ENCODE measurements around the gene NKAIN4.
"Not testable (repeated sequence)": the region's sequence is repeated elsewhere in the genome, so short reads cannot be mapped to it uniquely, and the experiment has no call there.

Gene NKAIN4

GRCh38 chr20:63238514-63239125 is 15.6 kb downstream of the NKAIN4 start:
- no peak for DNase-seq (ENCODE audit: low spot score)
- no peak for FAIRE-seq

GRCh38 chr20:63238031-63238430 is 16.2 kb downstream of the NKAIN4 start:
- FAIRE-seq (no peak), DNase-seq (ENCODE audit: low spot score) (no peak)

DNA sequence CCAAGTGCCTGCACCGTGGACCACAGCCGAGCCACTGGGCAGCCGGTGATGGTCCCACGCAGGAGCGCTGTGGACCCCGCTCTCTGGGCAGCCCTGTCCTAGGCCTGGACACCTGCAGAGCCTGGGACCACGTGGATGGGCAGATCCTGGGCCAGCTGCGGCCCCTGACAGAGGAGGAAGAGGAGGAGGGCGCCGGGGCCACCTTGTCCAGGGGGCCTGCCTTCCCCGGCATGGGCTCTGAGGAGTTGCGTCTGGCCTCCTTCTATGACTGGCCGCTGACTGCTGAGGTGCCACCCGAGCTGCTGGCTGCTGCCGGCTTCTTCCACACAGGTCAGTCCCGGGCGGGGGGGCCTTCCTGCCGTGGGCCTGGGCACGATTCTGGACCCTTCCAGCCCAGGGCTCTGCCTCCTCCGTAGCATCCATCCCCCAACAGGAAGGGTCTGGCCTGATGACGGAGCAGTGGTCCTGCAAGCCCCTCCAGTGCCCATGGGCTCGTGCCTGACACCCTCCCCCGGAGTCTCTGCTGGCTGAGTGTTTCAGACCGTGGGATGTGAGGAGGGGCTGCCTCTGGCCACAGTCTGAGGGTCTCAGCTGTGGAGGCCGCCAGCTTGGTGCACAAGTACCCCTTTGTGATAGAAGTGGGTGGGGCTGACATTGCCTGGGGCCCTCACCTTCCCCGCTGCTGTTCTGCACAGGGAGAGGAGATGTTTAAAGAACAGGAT is 18.0 kb downstream of the NKAIN4 start:
- FAIRE-seq = no peak
- DNase-seq (ENCODE audit: low spot score) = no peak

DNA sequence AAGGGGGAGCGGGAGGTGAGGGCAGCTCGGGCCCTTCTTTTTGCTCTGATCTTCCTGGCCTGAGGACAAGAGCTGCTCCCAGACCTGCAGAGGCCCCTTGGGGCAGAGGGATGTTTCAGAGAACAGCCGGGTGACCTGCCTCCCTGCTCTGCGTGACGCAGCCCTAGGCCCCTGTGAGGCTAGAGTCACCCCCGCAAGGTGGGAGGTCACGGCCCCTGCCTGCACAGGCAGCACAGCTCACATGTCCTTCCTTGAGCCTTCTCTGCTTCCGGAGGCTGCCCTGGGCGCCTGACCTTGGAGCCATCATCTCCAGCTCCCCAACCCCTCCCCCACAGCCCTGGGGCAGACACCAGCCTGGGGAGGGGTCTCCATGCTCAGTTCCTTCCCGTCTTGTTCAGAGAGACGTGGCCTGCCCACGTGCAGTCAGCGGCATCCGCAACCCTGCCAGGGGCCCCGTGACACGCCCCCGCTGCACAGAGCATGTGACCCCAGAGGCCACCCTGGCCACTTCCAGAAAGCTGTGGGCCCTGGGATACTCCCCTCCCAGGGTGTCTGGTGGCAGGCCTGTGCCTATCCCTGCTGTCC is 18.8 kb downstream of the NKAIN4 start, which contains the start of gene BIRC7:
Gene BIRC7 (plus strand): TSS at position 507 of the 585 bp plus-strand sequence. CDS start 192 bp downstream, outside the sequence.
- no peak for DNase-seq (ENCODE audit: low spot score)
- FAIRE-seq = no peak

- DNase-seq (ENCODE audit: low spot score) (no peak), FAIRE-seq (no peak)
These were observed 19.4 kb downstream of the NKAIN4 start for GRCh38 chr20:63234693-63235398.

GRCh38 chr20:63233924-63234323 is 20.3 kb downstream of the NKAIN4 start:
- no peak for DNase-seq (ENCODE audit: low spot score)
- no peak for FAIRE-seq

- FAIRE-seq (no peak), DNase-seq (ENCODE audit: low spot score) (no peak)
These were observed 21.3 kb downstream of the NKAIN4 start for GRCh38 chr20:63233061-63233344.

DNA sequence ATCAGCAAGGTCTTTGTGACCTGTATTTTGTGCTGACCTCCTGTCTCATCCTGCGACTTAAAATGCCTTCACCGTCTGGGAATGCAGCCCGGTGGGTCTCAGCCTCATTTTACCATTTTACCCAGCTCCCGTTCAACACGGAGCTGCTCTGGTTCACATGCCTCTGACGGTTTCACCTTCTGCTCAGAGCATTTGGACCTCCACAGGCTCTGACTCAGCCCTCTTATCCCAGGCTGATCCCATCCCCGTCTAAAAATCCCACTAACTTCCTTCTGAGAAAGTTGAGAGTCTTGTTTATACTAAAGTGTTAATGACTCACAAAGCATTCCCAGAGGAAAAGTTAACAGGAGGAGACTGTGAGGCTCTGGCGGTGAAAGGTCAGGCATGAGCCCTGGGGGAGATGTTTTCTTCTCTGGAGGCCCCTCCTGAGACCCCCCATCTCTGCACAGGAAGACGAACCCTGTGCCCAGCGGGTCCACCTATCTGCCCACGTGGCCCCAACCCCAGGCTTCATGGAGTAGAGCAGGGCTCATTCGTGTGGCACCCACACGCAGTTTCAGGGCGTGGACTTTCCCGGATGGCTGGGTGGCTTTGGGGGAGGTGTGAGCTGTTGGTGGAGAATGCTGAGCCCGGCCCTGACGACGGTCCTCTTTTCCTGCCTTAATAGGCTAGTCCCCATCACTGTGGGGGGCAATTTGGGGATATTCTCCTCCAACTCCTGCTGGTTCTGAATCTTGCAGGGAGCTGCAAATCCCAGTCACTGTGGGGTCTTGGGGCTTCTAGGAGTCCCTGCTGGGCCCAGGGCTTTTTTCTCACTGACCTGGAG is 21.8 kb downstream of the NKAIN4 start:
- DNase-seq (ENCODE audit: low spot score) (peak; percentile 97), FAIRE-seq (peak; percentile 98)

DNA sequence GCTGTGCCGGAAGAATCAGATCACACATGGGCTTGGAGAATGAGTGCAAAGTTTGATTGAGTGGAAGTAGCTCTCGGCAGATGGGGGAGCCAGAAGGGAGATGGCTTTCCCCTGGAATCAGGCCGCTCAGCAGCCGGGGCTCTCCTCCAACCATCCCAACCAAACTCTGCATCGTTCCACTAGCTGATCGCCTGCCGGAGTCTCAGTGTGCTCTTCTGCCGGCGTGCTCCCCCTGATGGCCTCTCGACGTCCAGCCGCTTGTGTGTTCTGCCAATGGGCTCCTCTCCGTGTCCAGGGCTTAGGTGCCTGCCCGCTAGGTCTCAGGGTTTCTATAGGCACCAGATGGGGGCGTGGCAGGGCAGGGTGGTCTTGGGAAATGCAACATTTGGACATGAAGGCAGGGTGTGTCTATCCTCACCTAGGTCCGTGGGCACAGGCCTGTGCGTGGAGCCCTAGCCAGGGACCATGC is 23.4 kb downstream of the NKAIN4 start:
- FAIRE-seq = no peak

DNA sequence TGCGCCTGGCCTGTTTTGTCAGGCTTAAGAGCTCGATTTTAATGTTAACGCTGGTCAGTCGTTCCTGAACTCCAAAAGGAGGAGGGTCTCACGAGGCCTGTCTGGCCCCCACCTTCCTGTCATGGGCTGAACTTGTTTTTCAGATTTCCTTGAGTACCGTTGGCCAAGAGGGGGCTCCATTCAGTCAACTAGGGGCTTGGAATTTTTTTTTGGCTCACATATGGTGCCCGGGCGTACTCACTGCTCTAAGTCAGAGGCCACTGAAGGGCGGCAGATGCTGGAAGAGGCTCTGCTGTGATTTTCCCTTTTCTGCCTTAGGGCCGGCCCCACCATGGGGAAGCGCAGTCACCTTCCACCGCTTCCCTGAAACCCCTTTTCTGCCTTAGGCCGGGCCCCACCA is 25.5 kb downstream of the NKAIN4 start:
- DNase-seq (ENCODE audit: low spot score) = no peak
- FAIRE-seq = no peak

More for the DNA sequence above, 23.4 kb downstream of the NKAIN4 start:
- DNase-seq (ENCODE audit: low spot score) = no peak

GRCh38 chr20:63227260-63227659 is 27.0 kb downstream of the NKAIN4 start:
- DNase-seq (ENCODE audit: low spot score) = no peak
- no peak for FAIRE-seq

DNA sequence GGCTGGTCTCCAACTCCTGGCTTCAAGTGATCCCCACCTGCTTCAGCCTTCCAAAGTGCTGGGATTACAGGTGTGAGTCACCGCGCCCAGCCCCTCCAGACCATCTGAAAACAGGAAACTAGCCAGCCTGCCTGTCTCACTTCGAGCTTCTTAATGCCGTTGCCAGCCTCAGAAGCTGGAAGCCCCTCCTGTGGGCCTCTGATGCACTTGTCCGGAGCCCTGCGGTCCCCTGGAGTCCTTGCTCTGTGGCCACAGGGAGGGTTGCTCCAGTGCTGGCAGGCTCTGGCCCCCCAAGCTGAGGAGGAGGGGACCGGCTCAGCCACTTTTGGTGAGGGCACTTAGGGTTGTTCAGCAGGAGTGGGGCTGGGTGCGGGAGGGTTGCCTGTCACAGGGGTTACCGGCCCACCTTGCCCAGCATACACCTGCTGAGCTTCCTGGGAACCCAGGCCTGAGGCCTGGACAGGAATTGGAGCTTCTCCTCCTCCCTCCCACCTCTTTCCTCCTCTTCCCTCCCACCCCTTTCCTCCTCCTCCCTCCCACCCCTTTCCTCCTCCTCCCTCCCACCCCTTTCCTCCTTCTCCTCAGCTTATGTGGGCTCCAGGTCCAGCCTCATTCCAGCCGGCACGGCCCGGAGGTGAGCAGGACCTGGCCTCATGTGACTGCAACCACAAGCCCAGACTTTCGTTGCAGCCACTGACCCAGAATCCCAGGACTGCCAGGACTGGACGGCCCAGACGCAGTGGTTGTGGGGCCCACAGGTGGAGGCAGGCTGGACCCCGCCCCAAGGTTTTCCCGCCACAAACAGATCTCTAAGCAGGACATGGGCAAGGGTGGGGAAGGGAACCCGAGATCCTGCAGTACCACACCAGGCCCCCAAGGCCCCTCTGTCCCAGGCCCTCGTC is 28.0 kb downstream of the NKAIN4 start:
- FAIRE-seq (no peak), DNase-seq (ENCODE audit: low spot score) (peak; percentile 19)

DNA sequence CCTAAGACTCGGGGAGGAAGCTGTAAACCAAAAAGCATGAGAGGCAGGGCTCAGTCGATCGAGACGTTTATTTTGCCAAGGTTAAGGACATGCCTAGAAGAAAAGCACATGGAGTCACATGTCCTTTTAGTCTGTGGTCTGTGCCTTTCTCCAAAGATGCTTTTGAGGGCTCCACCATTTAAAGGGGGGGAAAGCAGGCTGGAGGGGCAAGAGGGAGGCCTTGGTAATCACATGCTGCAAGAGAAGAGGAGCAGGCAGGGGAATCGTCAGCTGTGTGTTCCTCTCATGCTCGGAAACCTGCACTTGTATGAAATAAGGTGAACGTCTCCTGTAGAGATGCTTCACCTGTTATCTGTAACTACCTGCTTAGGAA is 29.2 kb downstream of the NKAIN4 start:
- peak; percentile 8 for DNase-seq (ENCODE audit: low spot score)
- FAIRE-seq = no peak

- FAIRE-seq (peak; percentile 69), DNase-seq (ENCODE audit: low spot score) (peak; percentile 90)
These were observed 29.7 kb downstream of the NKAIN4 start for GRCh38 chr20:63224412-63225081.

- no peak for DNase-seq (ENCODE audit: low spot score)
- FAIRE-seq = no peak
These were observed 30.4 kb downstream of the NKAIN4 start for GRCh38 chr20:63223826-63224207.

DNA sequence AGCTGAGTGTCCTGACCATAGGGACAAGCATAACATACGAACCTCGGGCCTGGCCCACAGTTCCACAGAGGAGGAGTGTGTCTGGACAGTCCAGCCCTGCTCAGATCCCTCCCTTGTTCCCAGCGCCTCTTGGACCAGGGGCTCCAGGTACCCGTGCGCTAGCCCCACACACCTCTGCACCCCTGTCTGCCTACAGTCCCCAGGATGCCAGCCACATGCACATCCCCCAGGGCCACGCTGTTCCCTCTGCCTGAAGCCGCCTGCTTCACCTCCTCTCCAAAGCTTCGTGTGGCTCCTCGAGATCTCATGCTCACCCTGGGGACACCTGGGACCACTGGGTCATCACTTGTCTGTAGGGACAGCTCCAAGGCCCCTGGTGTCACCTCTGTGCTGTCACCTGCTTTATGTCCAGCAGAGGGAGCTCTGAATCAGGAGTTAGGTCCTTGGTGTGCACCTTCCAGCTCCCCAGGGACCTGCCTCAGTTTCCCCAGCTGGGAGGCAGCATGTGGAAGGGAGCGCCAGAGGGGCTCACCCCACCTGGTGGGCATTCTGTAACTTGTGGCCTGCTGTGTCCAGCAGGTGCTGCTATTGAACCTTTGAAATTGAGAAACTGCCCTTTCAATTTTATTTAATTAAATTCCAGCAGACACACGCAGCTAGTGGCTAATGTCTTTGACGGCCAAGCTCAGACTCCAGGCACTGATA is 31.0 kb downstream of the NKAIN4 start:
- FAIRE-seq (no peak), DNase-seq (ENCODE audit: low spot score) (peak; percentile 38)

DNA sequence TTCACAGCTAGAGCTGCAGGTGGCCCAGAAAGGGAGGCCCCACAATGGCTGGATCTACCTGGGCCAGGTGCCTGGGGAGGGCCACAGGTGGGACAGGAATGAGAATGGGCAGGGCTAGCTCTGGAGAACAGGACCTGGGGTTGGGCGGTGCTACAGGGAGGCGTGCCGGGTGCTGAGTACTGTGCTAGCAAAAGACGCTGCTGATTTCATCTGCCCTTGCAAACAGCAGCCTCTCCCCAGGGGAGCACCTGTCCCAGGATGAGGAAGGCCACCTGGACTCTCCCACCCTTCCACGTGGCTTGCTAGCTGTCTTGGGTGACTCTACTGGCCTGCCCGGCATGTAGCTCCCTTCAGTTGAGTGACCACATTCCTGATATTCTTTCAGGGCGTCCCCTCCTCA is 31.7 kb downstream of the NKAIN4 start:
- FAIRE-seq = no peak
- no peak for DNase-seq (ENCODE audit: low spot score)

DNA sequence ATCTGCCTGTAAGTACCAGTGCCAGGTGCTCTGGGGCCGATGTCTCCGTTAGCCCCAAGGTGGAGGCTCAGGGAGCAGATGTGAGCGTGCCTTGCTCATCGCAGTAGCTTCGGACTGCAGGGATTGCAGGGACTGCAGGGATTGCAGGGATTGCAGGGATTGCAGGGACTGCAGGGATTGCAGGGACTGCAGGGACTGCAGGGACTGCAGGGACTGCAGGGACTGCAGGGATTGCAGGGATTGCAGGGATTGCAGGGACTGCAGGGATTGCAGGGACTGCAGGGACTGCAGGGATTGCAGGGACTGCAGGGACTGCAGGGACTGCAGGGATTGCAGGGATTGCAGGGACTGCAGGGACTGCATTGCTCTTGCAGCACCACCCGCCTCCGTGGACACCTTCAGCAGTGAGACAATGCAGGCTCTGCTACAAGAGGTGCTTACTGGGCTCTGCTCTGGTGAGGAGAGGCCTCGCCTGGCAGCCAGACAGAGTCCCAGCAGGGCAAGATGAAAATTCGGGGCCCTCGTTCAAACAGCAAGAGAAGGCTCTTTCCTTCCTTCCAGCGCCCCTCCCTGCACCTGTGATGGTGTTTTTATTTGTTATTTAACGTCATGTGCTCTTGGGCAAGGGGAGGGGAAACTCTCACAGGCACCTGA is 32.7 kb downstream of the NKAIN4 start:
- not testable (repeated sequence) for FAIRE-seq; DNase-seq (ENCODE audit: low spot score)
